HG03442 (cell line): ENCODE results near the gene ST3GAL3.

ENCODE experiments used
- ATAC-seq: cut with Tn5 transposase; IDR thresholded peaks from one replicate; pipeline ENCODE4 v1.9.1; 2021; ENCODE audit warnings: mild to moderate bottlenecking, moderate library complexity; ENCODE audit not compliant: unreplicated experiment

The ST3GAL3 gene

GRCh38 chr1:43975249-43975961, 268.1 kb downstream of the ST3GAL3 start:
- ATAC-seq, result no peak

DNA sequence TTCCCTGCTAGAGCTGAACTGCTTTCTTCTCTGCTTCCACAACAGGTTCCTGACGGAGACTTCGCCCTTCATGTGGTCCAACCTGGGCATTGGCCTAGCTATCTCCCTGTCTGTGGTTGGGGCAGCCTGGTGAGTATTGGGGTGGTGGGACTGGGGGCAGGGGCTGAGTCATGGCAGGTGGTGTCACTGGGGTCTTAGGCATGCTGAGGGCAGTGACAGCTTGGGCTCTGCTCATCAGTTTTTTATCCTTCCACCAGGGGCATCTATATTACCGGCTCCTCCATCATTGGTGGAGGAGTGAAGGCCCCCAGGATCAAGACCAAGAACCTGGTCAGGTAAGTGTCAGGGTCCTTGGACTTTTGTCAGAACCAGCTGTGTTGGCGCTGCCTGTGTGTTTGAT, 268.7 kb downstream of the ST3GAL3 start:
- ATAC-seq, result no peak

DNA sequence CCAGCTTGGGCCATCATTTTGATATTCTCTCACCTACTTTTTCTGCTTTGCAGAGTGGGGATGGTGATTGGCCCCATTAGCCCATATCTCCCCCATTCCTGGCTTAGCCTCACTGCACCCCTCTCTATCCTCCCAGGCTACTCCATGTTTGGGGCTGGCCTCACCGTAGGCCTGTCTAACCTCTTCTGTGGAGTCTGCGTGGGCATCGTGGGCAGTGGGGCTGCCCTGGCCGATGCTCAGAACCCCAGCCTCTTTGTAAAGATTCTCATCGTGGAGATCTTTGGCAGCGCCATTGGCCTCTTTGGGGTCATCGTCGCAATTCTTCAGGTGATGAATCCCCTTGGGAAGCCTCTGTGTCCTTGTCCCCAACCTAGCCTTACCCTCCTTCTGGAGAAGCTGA, 269.6 kb downstream of the ST3GAL3 start:
- ATAC-seq, result no peak

GRCh38 chr1:43977376-43978263, 270.3 kb downstream of the ST3GAL3 start:
- ATAC-seq, result no peak

DNA sequence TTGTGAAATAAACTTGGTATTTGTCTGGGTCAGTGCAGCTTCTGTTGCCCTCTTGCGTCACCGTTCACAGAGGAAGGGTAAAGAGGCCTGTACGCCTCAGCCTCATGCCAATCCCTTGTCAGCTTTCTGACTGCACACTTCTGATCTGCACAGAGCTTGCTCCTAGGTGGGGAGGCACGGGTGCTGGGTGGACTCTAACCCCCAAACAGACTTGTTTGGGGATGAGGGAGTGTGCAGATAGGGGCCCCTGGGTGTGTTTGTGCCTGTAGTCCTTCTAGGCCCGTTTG, 270.9 kb downstream of the ST3GAL3 start:
- no peak for ATAC-seq

- no peak for ATAC-seq
Measured at GRCh38 chr1:43978551-43979260, 271.4 kb downstream of the ST3GAL3 start, which contains the start of gene B4GALT2. Gene B4GALT2 (plus strand): TSS chr1:43979210. CDS start chr1:43981161, 1,951 bp downstream.

DNA sequence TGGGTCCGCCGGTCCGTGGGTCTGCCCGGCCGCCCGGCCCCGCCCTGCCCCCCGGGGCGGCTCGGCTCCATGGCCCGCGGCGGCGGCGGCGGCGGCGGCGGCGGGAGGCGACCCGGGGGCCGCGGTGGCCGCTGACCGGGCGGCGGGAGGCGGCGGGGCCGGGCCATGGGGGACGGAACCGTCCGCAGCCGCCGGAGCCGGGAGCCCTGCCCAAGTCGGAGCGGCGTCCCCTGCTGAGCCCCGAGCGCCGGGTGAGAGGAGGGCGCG, 271.9 kb downstream of the ST3GAL3 start:
- ATAC-seq, result no peak

GRCh38 chr1:43979528-43980254, 272.4 kb downstream of the ST3GAL3 start:
- no peak for ATAC-seq

DNA sequence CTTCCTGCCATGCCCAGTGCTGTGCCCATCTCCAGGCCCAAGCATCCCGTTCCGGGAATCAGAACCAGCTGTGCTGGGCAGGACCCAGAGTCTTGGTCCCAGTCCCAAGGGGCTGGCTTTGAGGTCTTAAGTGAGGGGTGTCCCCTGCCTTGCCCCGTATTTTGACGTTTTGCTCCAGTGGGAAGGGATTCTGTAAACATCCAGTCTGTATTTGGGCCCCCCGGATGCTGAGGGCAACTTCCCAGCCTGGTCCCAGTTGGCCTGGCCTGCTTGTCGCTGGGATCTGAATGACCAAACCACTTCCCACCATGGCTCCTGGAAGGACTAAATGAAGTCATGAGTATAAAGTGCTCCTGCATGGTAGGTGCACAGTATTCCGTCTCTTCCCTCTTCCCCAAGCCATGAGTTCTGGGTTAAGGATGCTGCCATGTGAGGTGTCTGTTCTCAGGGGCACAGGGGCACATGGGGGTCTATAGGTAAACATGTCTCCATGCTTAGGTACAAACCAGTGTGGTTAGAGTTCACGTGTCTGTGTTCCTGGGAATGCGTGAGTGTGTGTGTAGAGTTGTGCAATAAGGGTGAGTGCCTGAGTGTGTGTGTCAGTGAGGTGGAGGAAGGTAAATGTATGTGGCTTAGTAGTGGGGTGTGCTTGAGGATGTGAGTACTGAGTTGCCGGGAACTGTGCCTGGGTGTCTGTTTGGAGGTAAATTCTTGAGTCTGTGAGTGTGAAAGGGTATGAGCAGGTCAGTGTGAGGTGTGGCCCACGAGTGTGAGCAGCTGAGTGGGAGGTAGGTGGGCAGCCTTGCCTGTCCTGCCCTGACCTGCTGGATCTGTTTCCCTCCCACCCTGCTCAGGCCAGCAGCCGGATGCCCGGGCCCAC, 273.2 kb downstream of the ST3GAL3 start:
- ATAC-seq, result no peak
